IPS-18a (cell line): ENCODE data around the gene SHC4.
"Not testable (repeated sequence)": the region's sequence is repeated elsewhere in the genome, so short reads cannot be mapped to it uniquely, and the experiment has no call there.

Experiments used
- H3K27ac ChIP-seq: one replicate; pipeline ENCODE4 v1.5.1; 2013; ENCODE audit warnings: low read length
- H3K27me3 ChIP-seq: one replicate; pipeline ENCODE4 v1.6.1; 2013; ENCODE audit warnings: mild to moderate bottlenecking, low read length; ENCODE audit not compliant: control insufficient read depth, insufficient read depth
- H3K36me3 ChIP-seq: one replicate; pipeline ENCODE4 v1.6.1; 2013; ENCODE audit warnings: low read depth, low read length; ENCODE audit not compliant: control insufficient read depth
- H3K4me1 ChIP-seq: one replicate; pipeline ENCODE4 v1.6.1; 2013; ENCODE audit warnings: low read depth, low read length; ENCODE audit not compliant: control insufficient read depth
- H3K4me3 ChIP-seq: one replicate; pipeline ENCODE4 v1.5.1; 2013; ENCODE audit warnings: low read length
- H3K9ac ChIP-seq: one replicate; pipeline ENCODE4 v1.6.1; 2013; ENCODE audit warnings: mild to moderate bottlenecking, low read length, moderate library complexity
- H3K9me3 ChIP-seq: one replicate; pipeline ENCODE4 v1.6.1; 2013; ENCODE audit warnings: low read depth, low read length; ENCODE audit not compliant: control insufficient read depth

Gene SHC4

DNA sequence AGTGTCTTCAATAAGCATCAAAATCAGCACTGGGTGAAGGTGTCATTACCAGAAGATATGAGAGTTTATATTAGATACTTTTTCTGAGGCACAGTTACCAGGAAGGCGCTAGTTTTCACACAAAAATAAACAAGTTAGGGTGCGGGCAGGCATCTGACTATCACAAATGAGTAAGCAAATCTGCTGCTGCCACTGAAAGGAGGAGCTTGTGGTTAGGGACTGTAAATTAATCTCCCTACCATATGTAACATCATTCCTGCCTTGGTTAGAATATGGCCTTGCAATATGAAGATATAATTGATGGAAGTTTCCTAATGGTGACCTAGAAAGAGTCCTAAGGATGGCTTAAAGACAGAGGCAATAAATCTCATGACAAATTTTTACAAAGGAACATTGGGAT is 105.3 kb downstream of the SHC4 start:
- Histone ChIP-seq H3K27me3 (no peaks in the 10 kb centered on the region), H3K4me3 (no peak overlapping the region), H3K36me3 (no peaks in the 10 kb centered on the region), H3K4me1 (peaks cover 21% of the 10 kb centered on the region), H3K9me3 (no peaks in the 10 kb centered on the region), H3K27ac (no peak overlapping the region), H3K9ac (no peak overlapping the region)

DNA sequence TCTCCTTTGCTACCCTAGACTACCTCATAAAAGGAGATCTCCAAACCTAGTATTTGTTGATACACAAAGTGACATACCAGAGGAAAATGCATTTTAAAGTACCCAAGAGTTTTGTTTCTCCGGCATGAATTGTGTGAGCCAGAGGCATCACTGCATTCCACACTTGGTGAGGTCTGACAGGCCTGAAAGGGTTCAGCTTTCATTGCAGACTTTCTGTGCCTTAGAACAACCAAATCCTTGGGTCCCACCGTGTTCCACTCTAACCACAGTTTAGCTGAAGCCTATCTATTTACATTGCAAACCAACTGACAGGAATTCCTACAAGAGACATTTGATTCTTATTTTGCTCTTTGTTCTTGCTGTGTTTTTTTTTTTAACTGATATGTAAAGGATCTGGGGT is 106.8 kb downstream of the SHC4 start:
- H3K4me1 ChIP-seq: peaks cover 21% of the 10 kb centered on the region
- no peaks in the 10 kb centered on the region for H3K27me3 ChIP-seq
- peak overlapping the region; percentile 11 for H3K9ac ChIP-seq
- H3K27ac ChIP-seq: no peak overlapping the region
- H3K9me3 ChIP-seq: no peaks in the 10 kb centered on the region
- no peak overlapping the region for H3K4me3 ChIP-seq
- H3K36me3 ChIP-seq: no peaks in the 10 kb centered on the region

DNA sequence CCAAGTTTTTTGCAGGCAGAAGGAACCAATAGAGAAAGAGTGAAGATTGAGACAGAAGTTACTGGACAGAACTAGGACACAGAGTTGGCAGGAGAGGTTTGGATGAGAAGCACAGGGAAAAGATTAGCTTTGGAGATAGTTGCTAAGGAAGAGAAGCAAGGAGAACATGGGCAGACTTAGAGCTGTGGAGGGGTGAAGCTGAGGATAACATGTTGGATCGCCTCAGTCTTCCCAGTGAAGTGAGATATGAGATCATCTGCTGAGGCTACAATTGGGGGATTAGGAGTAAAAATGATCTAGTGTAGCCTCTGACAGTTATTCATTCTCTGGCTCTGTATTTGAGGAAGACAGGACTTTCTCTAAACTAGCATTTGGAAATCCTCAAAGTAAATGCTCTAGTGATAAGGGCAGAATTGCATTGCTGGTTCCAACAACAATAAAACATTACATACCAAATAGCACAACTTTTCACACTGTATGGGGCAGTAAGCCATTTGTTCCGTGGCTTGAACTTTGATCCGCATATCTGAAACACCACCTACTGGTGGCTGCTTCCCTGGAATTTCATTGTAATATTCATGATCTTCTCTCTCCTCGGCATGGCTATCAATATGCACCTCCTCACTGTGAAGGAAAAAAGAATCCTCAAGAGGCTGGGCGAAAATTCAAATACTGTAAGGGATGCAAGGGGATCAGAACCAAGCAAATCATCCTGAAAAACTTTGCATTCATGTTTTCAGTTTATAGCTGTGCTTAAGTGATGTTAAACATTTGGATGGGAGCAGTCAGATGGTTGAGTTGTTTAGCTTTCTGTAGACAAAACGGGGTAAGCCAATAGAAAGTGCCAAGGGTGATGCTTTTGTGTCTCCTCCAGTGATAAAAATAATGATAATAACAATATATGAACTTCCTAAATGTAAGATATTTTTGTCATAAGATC is 107.9 kb downstream of the SHC4 start:
- H3K27me3 ChIP-seq: no peaks in the 10 kb centered on the region
- H3K4me1 ChIP-seq: peaks cover 21% of the 10 kb centered on the region
- H3K9ac ChIP-seq: no peak overlapping the region
- H3K4me3 ChIP-seq: peak overlapping the region; percentile 11
- H3K36me3 ChIP-seq: no peaks in the 10 kb centered on the region
- H3K27ac ChIP-seq: no peak overlapping the region
- no peaks in the 10 kb centered on the region for H3K9me3 ChIP-seq

DNA sequence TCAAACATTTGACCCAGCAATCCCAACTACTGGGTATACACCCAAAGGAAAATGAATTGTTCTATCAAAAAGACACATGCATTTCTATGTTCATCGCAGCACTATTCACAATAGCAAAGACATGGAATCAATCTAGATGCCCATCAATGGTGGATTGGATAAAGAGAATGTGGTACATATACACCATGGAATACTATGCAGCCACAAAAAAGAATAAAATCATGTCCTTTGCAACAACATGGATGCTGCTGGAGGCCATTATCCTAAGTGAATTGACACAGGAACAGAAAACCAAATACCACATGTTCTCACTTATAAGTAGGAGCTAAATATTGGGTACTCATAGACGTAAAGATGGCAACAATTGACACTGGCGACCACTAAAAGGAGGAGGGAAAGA is 109.3 kb downstream of the SHC4 start:
- H3K27ac ChIP-seq, H3K9me3 ChIP-seq, H3K4me3 ChIP-seq, H3K9ac ChIP-seq, H3K36me3 ChIP-seq, H3K27me3 ChIP-seq: not testable (repeated sequence)
- H3K4me1 ChIP-seq: peaks cover 21% of the 10 kb centered on the region

- H3K9ac ChIP-seq: no peak overlapping the region
- no peaks in the 10 kb centered on the region for H3K36me3 ChIP-seq
- no peak overlapping the region for H3K4me3 ChIP-seq
- H3K9me3 ChIP-seq: no peaks in the 10 kb centered on the region
- H3K27ac ChIP-seq: no peak overlapping the region
- H3K4me1 ChIP-seq: peaks cover 17% of the 10 kb centered on the region
- H3K27me3 ChIP-seq: no peaks in the 10 kb centered on the region
Measured at GRCh38 chr15:48851956-48852355, 111.8 kb downstream of the SHC4 start.

GRCh38 chr15:48850648-48851047 is 113.1 kb downstream of the SHC4 start:
- peaks cover 4% of the 10 kb centered on the region for H3K4me1 ChIP-seq
- H3K36me3 ChIP-seq: no peaks in the 10 kb centered on the region
- no peak overlapping the region for H3K4me3 ChIP-seq
- H3K9me3 ChIP-seq: no peaks in the 10 kb centered on the region
- H3K9ac ChIP-seq: no peak overlapping the region
- no peak overlapping the region for H3K27ac ChIP-seq
- H3K27me3 ChIP-seq: no peaks in the 10 kb centered on the region

- no peak overlapping the region for H3K9ac ChIP-seq
- H3K27ac ChIP-seq: no peak overlapping the region
- no peaks in the 10 kb centered on the region for H3K9me3 ChIP-seq
- no peaks in the 10 kb centered on the region for H3K4me1 ChIP-seq
- no peaks in the 10 kb centered on the region for H3K36me3 ChIP-seq
- no peaks in the 10 kb centered on the region for H3K27me3 ChIP-seq
- H3K4me3 ChIP-seq: no peak overlapping the region
Measured at GRCh38 chr15:48845123-48845522, 118.6 kb downstream of the SHC4 start.

GRCh38 chr15:48842501-48842900 is 121.2 kb downstream of the SHC4 start:
- Histone ChIP-seq H3K27ac (no peak overlapping the region), H3K4me3 (no peak overlapping the region), H3K9me3 (no peaks in the 10 kb centered on the region), H3K4me1 (no peaks in the 10 kb centered on the region), H3K9ac (no peak overlapping the region), H3K27me3 (no peaks in the 10 kb centered on the region), H3K36me3 (no peaks in the 10 kb centered on the region)

DNA sequence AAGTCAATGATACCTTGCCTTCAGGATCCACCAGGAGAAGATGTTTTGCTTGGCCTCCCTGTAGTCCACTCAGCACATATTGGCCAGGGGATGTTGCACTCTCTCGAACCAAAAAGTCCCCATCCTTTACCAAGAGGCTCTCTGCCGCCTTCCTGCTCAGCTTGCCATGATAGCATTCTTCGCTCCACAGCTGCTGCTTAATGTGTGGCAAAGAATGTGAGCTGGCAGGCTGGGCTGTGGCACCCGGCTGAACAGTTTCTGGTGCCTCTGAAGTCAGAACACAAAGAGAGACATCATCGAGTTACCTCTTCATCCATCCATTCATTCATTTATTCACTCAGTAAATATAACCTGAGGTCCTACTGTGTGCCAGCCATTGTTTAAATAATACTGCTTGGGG is 129.0 kb downstream of the SHC4 start:
- no peaks in the 10 kb centered on the region for H3K36me3 ChIP-seq
- no peaks in the 10 kb centered on the region for H3K9me3 ChIP-seq
- H3K4me1 ChIP-seq: no peaks in the 10 kb centered on the region
- no peak overlapping the region for H3K27ac ChIP-seq
- H3K9ac ChIP-seq: no peak overlapping the region
- H3K4me3 ChIP-seq: no peak overlapping the region
- H3K27me3 ChIP-seq: no peaks in the 10 kb centered on the region

- Histone ChIP-seq H3K27me3 (no peaks in the 10 kb centered on the region), H3K4me3 (no peak overlapping the region), H3K4me1 (no peaks in the 10 kb centered on the region), H3K27ac (no peak overlapping the region), H3K9ac (no peak overlapping the region), H3K36me3 (no peaks in the 10 kb centered on the region), H3K9me3 (no peaks in the 10 kb centered on the region)
Measured at GRCh38 chr15:48833526-48834239, 130.0 kb downstream of the SHC4 start.

GRCh38 chr15:48832648-48833047 is 131.1 kb downstream of the SHC4 start:
- Histone ChIP-seq H3K27me3 (no peaks in the 10 kb centered on the region), H3K9me3 (no peaks in the 10 kb centered on the region), H3K4me3 (no peak overlapping the region), H3K9ac (no peak overlapping the region), H3K27ac (no peak overlapping the region), H3K36me3 (no peaks in the 10 kb centered on the region), H3K4me1 (no peaks in the 10 kb centered on the region)
